Kidney tubule cell (primary cell): Measurements from ENCODE around the gene GPRC5B.
A peak's percentile ranks its signal among the peaks of the same experiment; 100 is the strongest.

ENCODE experiments used
- DNase-seq: peaks from one replicate; pipeline ENCODE4 v3.0.0-alpha.2; 2018; ENCODE audit warnings: low spot score

The GPRC5B gene

GRCh38 chr16:19810817-19811731 lies 73.6 kb downstream of the GPRC5B start:
- DNase-seq: peak; percentile 94

GRCh38 chr16:19809693-19810092 lies 75.0 kb downstream of the GPRC5B start:
- peak; percentile 14 for DNase-seq

- DNase-seq: peak; percentile 94
Observed at GRCh38 chr16:19809121-19809635, 75.5 kb downstream of the GPRC5B start.

- peak; percentile 82 for DNase-seq
Observed at GRCh38 chr16:19808061-19808641, 76.5 kb downstream of the GPRC5B start.
